H9 (cell line): ENCODE measurements around the gene ARHGAP24. TPM values are rescaled to one million over a fixed set of nuclear protein-coding genes. Genes with fewer than 3 reads are reported as not detected.
A peak's percentile ranks its signal among the peaks of the same experiment; 100 is the strongest.

Source experiments
- DNase-seq: peaks from one replicate; pipeline ENCODE4 v3.0.0-alpha.2; 2017
- H2AFZ ChIP-seq: one replicate; pipeline ENCODE4 v1.6.1; 2013; ENCODE audit warnings: mild to moderate bottlenecking, low read length, control low read depth, moderate library complexity
- H2AK5ac ChIP-seq: 2 replicates; pipeline ENCODE4 v1.6.1; 2013; ENCODE audit warnings: low read length, control low read depth, mixed read lengths; ENCODE audit not compliant: insufficient read length
- H2BK120ac ChIP-seq: one replicate; pipeline ENCODE4 v1.6.1; 2013; ENCODE audit warnings: low read depth, mild to moderate bottlenecking, low read length, control low read depth, inconsistent platforms; ENCODE audit not compliant: poor library complexity, severe bottlenecking
- H2BK12ac ChIP-seq: 2 replicates; pipeline ENCODE4 v1.6.1; 2013; ENCODE audit warnings: low read length, control low read depth, mixed read lengths, low read depth; ENCODE audit not compliant: insufficient read length
- H2BK15ac ChIP-seq: 2 replicates; pipeline ENCODE4 v1.6.1; 2013; ENCODE audit warnings: low read depth, low read length, control low read depth
- H2BK20ac ChIP-seq: one replicate; pipeline ENCODE4 v1.6.1; 2013; ENCODE audit warnings: low read depth, mild to moderate bottlenecking, low read length, control low read depth, inconsistent platforms; ENCODE audit not compliant: poor library complexity, severe bottlenecking
- H2BK5ac ChIP-seq: 2 replicates; pipeline ENCODE4 v1.6.1; 2013; ENCODE audit warnings: low read length, control low read depth, mixed read lengths; ENCODE audit not compliant: insufficient read length
- H3K14ac ChIP-seq: 2 replicates; pipeline ENCODE4 v1.6.1; 2013; ENCODE audit warnings: low read length, control low read depth; ENCODE audit not compliant: insufficient read depth
- H3K18ac ChIP-seq: 2 replicates; pipeline ENCODE4 v1.6.1; 2013; ENCODE audit warnings: low read depth, mild to moderate bottlenecking, mixed read lengths, low read length, control low read depth; ENCODE audit not compliant: insufficient read length
- H3K23ac ChIP-seq: 2 replicates; pipeline ENCODE4 v1.6.1; 2013; ENCODE audit warnings: low read length, control low read depth, mixed read lengths, low read depth; ENCODE audit not compliant: insufficient read length
- H3K23me2 ChIP-seq: 2 replicates; pipeline ENCODE4 v1.6.1; 2013; ENCODE audit warnings: low read depth, mild to moderate bottlenecking, mixed read lengths, low read length, control low read depth; ENCODE audit not compliant: insufficient read length, poor library complexity, severe bottlenecking
- H3K27ac ChIP-seq: 2 replicates; pipeline ENCODE4 v1.5.1; 2013; ENCODE audit warnings: low read length, control low read depth, mixed read lengths, low read depth; ENCODE audit not compliant: insufficient read length
- H3K27me3 ChIP-seq: 2 replicates; pipeline ENCODE4 v1.6.1; 2013; ENCODE audit warnings: low read length, control low read depth, inconsistent platforms; ENCODE audit not compliant: insufficient read depth
- H3K4ac ChIP-seq: 2 replicates; pipeline ENCODE4 v1.6.1; 2013; ENCODE audit warnings: low read depth, mild to moderate bottlenecking, control low read depth, inconsistent platforms, low read length, moderate library complexity
- H3K4me1 ChIP-seq: 2 replicates; pipeline ENCODE4 v1.6.1; 2013; ENCODE audit warnings: low read length, control low read depth, inconsistent platforms; ENCODE audit not compliant: insufficient read depth
- H3K4me2 ChIP-seq: 2 replicates; pipeline ENCODE4 v1.6.1; 2013; ENCODE audit warnings: low read length, control low read depth, mixed read lengths; ENCODE audit not compliant: insufficient read length, insufficient read depth
- H3K56ac ChIP-seq: 2 replicates; pipeline ENCODE4 v1.6.1; 2013; ENCODE audit warnings: low read depth, mild to moderate bottlenecking, mixed read lengths, low read length, control low read depth; ENCODE audit not compliant: insufficient read length
- H3K79me1 ChIP-seq: 2 replicates; pipeline ENCODE4 v1.6.1; 2013; ENCODE audit warnings: low read depth, mild to moderate bottlenecking, moderate library complexity, low read length, control low read depth, inconsistent platforms; ENCODE audit not compliant: insufficient read depth, poor library complexity, severe bottlenecking
- H3K79me2 ChIP-seq: 2 replicates; pipeline ENCODE4 v1.6.1; 2013; ENCODE audit warnings: low read length, control low read depth, inconsistent platforms; ENCODE audit not compliant: insufficient read depth
- H3K9ac ChIP-seq: 2 replicates; pipeline ENCODE4 v1.6.1; 2013; ENCODE audit warnings: low read length, control low read depth, mixed read lengths; ENCODE audit not compliant: insufficient read length; ENCODE audit errors: extremely low read depth
- H3K9me3 ChIP-seq: one replicate; pipeline ENCODE4 v1.6.1; 2013; ENCODE audit warnings: low read depth, low read length, inconsistent platforms; ENCODE audit not compliant: control insufficient read depth
- H3T11ph ChIP-seq: one replicate; pipeline ENCODE4 v1.6.1; 2013; ENCODE audit warnings: mild to moderate bottlenecking, low read length, control low read depth, inconsistent platforms
- H4K20me1 ChIP-seq: one replicate; pipeline ENCODE4 v1.6.1; 2013; ENCODE audit not compliant: control insufficient read depth, insufficient read length, insufficient read depth
- H4K5ac ChIP-seq: 2 replicates; pipeline ENCODE4 v1.6.1; 2013; ENCODE audit warnings: low read depth, mild to moderate bottlenecking, mixed read lengths, low read length, control low read depth; ENCODE audit not compliant: insufficient read length
- H4K8ac ChIP-seq: replicated peaks from 2 replicates; pipeline ENCODE4 v1.6.1; 2013; ENCODE audit warnings: low read length, control low read depth, mixed read lengths, low read depth; ENCODE audit not compliant: insufficient read length
- H4K91ac ChIP-seq: 2 replicates; pipeline ENCODE4 v1.6.1; 2013; ENCODE audit warnings: low read depth, mild to moderate bottlenecking, moderate library complexity, mixed read lengths, low read length, control low read depth; ENCODE audit not compliant: insufficient read length
- H3K27ac Mint-ChIP-seq, 3 experiments: 2 replicates in 2 of 3; 3 replicates in 1 of 3; pipeline ENCODE4 v1.8.0; 2020 to 2021; ENCODE audit warnings: mixed read lengths in 3 of 3, mild to moderate bottlenecking in 1 of 3, moderate library complexity in 1 of 3
- H3K27me3 Mint-ChIP-seq: 2 replicates; pipeline ENCODE4 v1.8.0; 2021; ENCODE audit warnings: low read depth, mild to moderate bottlenecking, moderate library complexity, mixed read lengths
- H3K36me3 Mint-ChIP-seq, 3 experiments: 2 replicates in 2 of 3; 3 replicates in 1 of 3; pipeline ENCODE4 v1.8.0; 2020 to 2021; ENCODE audit warnings: low read depth in 3 of 3, mixed read lengths in 3 of 3; ENCODE audit not compliant: insufficient read depth in 1 of 3
- H3K4me1 Mint-ChIP-seq, 2 experiments: 2 replicates each; pipeline ENCODE4 v1.8.0; 2020; ENCODE audit warnings: mixed read lengths in 2 of 2
- H3K4me3 Mint-ChIP-seq, 2 experiments: 2 replicates in 1 of 2; 3 replicates in 1 of 2; pipeline ENCODE4 v1.8.0; 2020 to 2021; ENCODE audit warnings: mild to moderate bottlenecking in 2 of 2, mixed read lengths in 2 of 2, moderate library complexity in 1 of 2
- H3K9me3 Mint-ChIP-seq, 2 experiments: 2 replicates in 1 of 2; 3 replicates in 1 of 2; pipeline ENCODE4 v1.8.0; 2020; ENCODE audit warnings: mild to moderate bottlenecking in 2 of 2, mixed read lengths in 2 of 2, moderate library complexity in 1 of 2
- CTCF ChIP-seq: fragments of 200-600 bp; sonication (generic); conservative IDR thresholded peaks from 3 replicates; pipeline ENCODE4 v1.8.0; 2021; ENCODE audit warnings: antibody characterized with exemption, mild to moderate bottlenecking
- WGBS: extraction: QIAGEN DNeasy Blood & Tissue Kit; methylation state at CpG from one replicate; pipeline ENCODE4 v1.1.7; 2013; ENCODE audit warnings: missing lambda C conversion rate, low lambda C conversion rate, mixed read lengths; ENCODE audit not compliant: insufficient read length; ENCODE audit errors: extremely low coverage; 5-methylcytosine and 5-hydroxymethylcytosine counted together
- total RNA-seq: library from RNA; stranded (reverse); gene quantifications from 2 replicates; pipeline ENCODE4 v1.2.1, GENCODE V29; 2021

The ARHGAP24 gene
- total RNA-seq, 1 experiment from 2014 or later, result 0.37 TPM

GRCh38 chr4:85759388-85759787 lies 284.4 kb downstream of the ARHGAP24 start:
- H3K79me1 ChIP-seq, result no peaks in the 10 kb centered on the region
- Mint-ChIP-seq H3K4me3 (no peak overlapping the region), H3K27me3 (no peaks in the 10 kb centered on the region), H3K36me3 (no peaks in the 10 kb centered on the region; a peak in 1 of 7 replicates), H3K4me1 (peaks cover 2 to 6% of the 10 kb centered on the region in 2 experiments), H3K9me3 (no peaks in the 10 kb centered on the region), H3K27ac (no peak overlapping the region)
- no peak overlapping the region for H3K23ac ChIP-seq
- no peak overlapping the region for H2BK120ac ChIP-seq
- no peaks in the 10 kb centered on the region for H3K79me2 ChIP-seq
- WGBS, result no CpG with 5 or more reads among the region's 3 CpGs
- H3K9me3 ChIP-seq, result no peaks in the 10 kb centered on the region
- no peak for TF ChIP-seq CTCF
- H3K27ac ChIP-seq, result no peak overlapping the region
- no peak overlapping the region for H3K18ac ChIP-seq
- H3K4me2 ChIP-seq, result no peak overlapping the region
- H3K27me3 ChIP-seq, result no peaks in the 10 kb centered on the region
- H3K23me2 ChIP-seq, result no peaks in the 10 kb centered on the region
- H3K4me1 ChIP-seq, result no peaks in the 10 kb centered on the region
- H2BK12ac ChIP-seq, result no peak overlapping the region
- H3K56ac ChIP-seq, result no peak overlapping the region
- H3K14ac ChIP-seq, result no peak overlapping the region
- H4K5ac ChIP-seq, result no peak overlapping the region
- H3T11ph ChIP-seq, result no peak overlapping the region
- no peak overlapping the region for H3K4ac ChIP-seq
- H2BK5ac ChIP-seq, result no peak overlapping the region
- H2BK15ac ChIP-seq, result no peak overlapping the region
- H4K8ac ChIP-seq, result no peak overlapping the region
- H4K91ac ChIP-seq, result no peak overlapping the region
- no peak overlapping the region for H2BK20ac ChIP-seq
- DNase-seq, result no peak
- peak overlapping the region; percentile 54 for H2AFZ ChIP-seq
- no peaks in the 10 kb centered on the region for H4K20me1 ChIP-seq
- H3K9ac ChIP-seq, result no peak overlapping the region
- H2AK5ac ChIP-seq, result no peak overlapping the region
